Ovary (tissue), 3 donors: ENCODE measurements around the gene LCE1F.

Source experiments
- CTCF ChIP-seq, 3 donors: fragments of 450-650 bp in 2 of 3; fragments of 200-600 bp in 1 of 3; IDR thresholded peaks; one replicate each; pipeline versions ENCODE4 v1.5.1 to v1.8.0; 2016 to 2022; ENCODE audit warnings: antibody characterized with exemption in 3 of 3, mild to moderate bottlenecking in 1 of 3
- EP300 ChIP-seq: sonication (generic); formaldehyde crosslinking; IDR thresholded peaks from one replicate; pipeline ENCODE4 v1.6.1; 2017; ENCODE audit warnings: antibody characterized with exemption
- donor health status: DM: no; HTN: no; CAD: no.

GRCh38 chr1:152741656-152742055 is 33.3 kb upstream of the LCE1F start:
- TF ChIP-seq CTCF (IDR thresholded peaks at IDR 0.05) (no peak), EP300 (no peak)
